GM12872 (cell line): Measurements from ENCODE around the gene FAM120A.

Experiments
- TF ChIP-seq, protein P1 (sequence below): IDR thresholded peaks from 3 replicates; pipeline ENCODE4 v1.5.1; 2011; ENCODE audit warnings: low read depth, mild to moderate bottlenecking, low read length, moderate library complexity; ENCODE audit not compliant: insufficient read depth

FAM120A gene, protein sequence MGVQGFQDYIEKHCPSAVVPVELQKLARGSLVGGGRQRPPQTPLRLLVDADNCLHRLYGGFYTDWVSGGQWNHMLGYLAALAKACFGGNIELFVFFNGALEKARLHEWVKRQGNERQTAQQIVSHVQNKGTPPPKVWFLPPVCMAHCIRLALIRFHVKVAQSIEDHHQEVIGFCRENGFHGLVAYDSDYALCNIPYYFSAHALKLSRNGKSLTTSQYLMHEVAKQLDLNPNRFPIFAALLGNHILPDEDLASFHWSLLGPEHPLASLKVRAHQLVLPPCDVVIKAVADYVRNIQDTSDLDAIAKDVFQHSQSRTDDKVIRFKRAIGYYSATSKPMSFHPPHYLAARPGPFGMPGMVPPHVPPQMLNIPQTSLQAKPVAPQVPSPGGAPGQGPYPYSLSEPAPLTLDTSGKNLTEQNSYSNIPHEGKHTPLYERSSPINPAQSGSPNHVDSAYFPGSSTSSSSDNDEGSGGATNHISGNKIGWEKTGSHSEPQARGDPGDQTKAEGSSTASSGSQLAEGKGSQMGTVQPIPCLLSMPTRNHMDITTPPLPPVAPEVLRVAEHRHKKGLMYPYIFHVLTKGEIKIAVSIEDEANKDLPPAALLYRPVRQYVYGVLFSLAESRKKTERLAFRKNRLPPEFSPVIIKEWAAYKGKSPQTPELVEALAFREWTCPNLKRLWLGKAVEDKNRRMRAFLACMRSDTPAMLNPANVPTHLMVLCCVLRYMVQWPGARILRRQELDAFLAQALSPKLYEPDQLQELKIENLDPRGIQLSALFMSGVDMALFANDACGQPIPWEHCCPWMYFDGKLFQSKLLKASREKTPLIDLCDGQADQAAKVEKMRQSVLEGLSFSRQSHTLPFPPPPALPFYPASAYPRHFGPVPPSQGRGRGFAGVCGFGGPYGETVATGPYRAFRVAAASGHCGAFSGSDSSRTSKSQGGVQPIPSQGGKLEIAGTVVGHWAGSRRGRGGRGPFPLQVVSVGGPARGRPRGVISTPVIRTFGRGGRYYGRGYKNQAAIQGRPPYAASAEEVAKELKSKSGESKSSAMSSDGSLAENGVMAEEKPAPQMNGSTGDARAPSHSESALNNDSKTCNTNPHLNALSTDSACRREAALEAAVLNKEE

DNA sequence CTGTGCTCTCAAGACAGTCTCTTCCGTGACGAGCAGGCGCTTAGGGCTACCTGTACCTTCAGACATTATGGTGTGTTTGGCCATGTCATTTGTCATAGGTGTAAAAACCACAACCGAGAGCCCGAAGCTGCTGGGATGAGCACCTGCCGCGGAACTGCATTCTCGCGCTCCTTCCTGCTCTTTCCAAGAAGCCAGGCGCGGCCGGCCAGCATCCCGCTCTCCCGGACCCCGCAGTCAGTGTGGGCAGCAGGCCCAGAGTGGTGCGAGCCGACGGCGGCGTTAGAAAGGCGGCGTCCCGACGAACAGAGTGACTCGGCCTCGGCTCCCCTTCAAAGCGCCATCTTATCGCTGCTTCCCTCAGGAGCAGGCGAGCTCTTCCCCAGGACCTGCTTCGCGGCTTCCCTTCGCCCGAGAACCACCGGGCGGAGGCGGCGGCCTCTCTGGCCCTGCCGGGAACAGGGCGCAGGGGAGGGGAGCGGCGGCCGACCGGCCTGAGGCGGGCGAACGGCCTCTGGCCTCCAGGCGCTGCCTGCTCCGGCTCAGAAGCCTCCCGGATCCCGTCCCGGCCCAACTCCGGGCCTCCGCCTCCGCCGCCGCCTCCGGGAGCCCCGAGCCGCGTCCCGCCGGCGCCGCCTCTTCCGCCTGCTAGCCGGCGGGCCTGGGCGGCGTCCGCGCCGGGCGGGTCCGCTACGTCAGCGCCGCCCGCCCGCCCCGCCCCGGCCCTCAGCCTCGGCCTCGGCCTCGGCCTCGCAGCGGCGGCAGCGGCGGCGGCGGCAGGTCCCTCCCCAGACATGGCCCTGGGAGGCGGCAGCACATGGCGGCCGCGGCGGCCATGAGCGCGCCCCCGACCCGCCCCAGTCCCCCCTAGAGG is at the start of gene FAM120A:
TSS of gene FAM120A (plus strand) at position 741 of the 871 bp plus-strand sequence. CDS start 231 bp downstream, outside the sequence.
- TF ChIP-seq, protein P1, sequence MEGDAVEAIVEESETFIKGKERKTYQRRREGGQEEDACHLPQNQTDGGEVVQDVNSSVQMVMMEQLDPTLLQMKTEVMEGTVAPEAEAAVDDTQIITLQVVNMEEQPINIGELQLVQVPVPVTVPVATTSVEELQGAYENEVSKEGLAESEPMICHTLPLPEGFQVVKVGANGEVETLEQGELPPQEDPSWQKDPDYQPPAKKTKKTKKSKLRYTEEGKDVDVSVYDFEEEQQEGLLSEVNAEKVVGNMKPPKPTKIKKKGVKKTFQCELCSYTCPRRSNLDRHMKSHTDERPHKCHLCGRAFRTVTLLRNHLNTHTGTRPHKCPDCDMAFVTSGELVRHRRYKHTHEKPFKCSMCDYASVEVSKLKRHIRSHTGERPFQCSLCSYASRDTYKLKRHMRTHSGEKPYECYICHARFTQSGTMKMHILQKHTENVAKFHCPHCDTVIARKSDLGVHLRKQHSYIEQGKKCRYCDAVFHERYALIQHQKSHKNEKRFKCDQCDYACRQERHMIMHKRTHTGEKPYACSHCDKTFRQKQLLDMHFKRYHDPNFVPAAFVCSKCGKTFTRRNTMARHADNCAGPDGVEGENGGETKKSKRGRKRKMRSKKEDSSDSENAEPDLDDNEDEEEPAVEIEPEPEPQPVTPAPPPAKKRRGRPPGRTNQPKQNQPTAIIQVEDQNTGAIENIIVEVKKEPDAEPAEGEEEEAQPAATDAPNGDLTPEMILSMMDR, result no peak

GRCh38 chr9:93406371-93406770 is 45.1 kb upstream of the FAM120A start:
- TF ChIP-seq, protein P1, result no peak

GRCh38 chr9:93413530-93413929 is 38.0 kb upstream of the FAM120A start:
- TF ChIP-seq, protein P1, result no peak

DNA sequence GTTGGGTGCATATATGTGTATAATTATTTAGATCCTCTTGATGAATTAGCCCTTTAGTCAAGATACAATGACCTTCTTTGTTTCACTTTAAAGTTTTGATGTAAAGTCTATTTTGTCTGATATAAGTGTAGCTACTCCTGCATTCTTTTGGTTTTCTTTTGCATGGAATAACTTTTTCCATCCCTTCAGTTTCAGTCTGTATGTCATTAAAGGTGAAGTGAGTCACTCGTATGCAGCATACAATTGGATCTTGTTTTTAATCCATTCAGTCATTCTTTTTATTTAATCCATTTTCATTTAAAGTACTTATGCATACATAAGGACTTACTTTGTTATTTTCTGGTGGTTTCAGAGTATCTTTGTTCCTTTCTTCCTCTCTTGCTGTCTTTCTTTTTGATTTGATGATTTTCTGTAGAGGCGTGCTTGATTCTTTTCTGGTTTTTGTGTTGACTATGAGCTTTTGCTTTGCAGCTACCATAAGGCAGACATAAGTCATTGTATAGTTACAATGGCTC is 36.3 kb upstream of the FAM120A start:
- TF ChIP-seq, protein P1, result no peak

GRCh38 chr9:93416530-93417235 is 34.8 kb upstream of the FAM120A start:
- TF ChIP-seq, protein P1, result no peak

DNA sequence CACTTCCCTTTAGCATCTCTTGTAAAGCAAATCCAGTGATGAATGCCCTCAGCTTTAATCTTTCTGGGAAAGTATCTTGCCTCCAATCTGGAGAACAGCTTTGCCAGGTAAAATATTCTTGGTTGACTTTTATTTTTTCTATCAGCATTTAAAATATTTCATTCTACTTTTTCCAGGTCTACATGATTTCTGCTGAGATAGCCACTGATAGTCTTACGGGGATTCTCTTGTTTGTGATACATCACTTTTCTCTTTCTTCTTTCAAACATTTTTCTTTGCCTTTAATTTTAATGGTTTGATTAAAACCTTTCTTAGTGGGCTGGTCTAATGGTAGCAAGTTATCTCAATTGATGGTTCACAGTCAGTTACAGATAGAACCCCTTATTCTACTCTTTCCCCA is 33.9 kb upstream of the FAM120A start:
- TF ChIP-seq, protein P1, result no peak
